Astrocyte (in vitro differentiated cells and primary cell): Measurements from ENCODE around the gene MAOB.

Source experiments
- EZH2 ChIP-seq: IDR thresholded peaks from 2 replicates; pipeline ENCODE4 v1.6.1; 2012; ENCODE audit warnings: mild to moderate bottlenecking, low read length, inconsistent platforms; ENCODE audit not compliant: insufficient read depth
- TF ChIP-seq, protein P1 (sequence below): IDR thresholded peaks from 2 replicates; pipeline ENCODE4 v1.5.1; 2011; ENCODE audit warnings: low read depth, mild to moderate bottlenecking, inconsistent platforms, low read length, moderate library complexity; ENCODE audit not compliant: insufficient read depth

DNA sequence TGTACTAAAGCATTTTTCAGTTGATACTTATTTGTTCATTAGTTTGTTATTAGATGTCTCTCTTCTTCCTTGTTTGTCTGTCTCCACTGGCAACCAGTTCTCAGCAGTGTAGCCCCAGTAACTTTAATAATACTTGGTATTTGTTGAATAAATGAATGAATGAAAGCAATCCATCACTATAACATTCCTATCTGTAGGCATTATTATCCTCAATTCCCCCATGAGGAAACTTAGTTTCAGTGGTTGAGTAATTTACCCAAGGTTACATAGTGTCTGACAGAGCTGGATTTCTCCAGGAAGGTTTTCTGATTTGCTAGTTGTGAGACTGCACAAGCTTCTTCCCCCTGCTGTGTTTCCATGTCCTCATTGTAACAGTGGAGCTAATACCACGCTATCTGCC, 27.8 kb upstream of the MAOB start:
- TF ChIP-seq, protein P1, sequence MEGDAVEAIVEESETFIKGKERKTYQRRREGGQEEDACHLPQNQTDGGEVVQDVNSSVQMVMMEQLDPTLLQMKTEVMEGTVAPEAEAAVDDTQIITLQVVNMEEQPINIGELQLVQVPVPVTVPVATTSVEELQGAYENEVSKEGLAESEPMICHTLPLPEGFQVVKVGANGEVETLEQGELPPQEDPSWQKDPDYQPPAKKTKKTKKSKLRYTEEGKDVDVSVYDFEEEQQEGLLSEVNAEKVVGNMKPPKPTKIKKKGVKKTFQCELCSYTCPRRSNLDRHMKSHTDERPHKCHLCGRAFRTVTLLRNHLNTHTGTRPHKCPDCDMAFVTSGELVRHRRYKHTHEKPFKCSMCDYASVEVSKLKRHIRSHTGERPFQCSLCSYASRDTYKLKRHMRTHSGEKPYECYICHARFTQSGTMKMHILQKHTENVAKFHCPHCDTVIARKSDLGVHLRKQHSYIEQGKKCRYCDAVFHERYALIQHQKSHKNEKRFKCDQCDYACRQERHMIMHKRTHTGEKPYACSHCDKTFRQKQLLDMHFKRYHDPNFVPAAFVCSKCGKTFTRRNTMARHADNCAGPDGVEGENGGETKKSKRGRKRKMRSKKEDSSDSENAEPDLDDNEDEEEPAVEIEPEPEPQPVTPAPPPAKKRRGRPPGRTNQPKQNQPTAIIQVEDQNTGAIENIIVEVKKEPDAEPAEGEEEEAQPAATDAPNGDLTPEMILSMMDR, result no peak
- TF ChIP-seq EZH2, result no peak
